ENCODE data around the gene ZWILCH.
A peak's percentile ranks its signal among the peaks of the same experiment; 100 is the strongest.
"Not testable (repeated sequence)": the region's sequence is repeated elsewhere in the genome, so short reads cannot be mapped to it uniquely, and the experiment has no call there.

ZWILCH gene

DNA sequence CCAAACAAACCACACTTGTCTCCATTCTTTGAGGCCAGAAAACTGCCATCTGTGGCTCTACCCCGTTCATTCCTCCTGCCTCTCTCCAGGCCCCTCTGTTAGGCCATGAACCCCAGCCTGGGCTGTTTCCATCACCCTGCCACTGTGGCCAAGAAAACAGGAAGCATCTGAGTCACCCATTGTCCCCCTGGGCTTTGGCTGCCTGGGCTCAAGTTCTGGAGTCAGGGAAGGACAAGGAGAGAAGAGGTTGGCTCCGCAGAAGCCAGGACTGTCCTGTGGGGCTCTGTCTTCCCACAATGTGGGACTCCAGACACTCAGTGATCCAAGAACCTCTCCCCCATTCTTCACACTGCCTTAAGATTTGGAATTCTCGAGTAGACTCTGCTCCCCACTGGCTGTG is 75.5 kb downstream of the ZWILCH start:
- no peak for DNase-seq (ENCODE audit: low read depth in 2 of 2)

DNA sequence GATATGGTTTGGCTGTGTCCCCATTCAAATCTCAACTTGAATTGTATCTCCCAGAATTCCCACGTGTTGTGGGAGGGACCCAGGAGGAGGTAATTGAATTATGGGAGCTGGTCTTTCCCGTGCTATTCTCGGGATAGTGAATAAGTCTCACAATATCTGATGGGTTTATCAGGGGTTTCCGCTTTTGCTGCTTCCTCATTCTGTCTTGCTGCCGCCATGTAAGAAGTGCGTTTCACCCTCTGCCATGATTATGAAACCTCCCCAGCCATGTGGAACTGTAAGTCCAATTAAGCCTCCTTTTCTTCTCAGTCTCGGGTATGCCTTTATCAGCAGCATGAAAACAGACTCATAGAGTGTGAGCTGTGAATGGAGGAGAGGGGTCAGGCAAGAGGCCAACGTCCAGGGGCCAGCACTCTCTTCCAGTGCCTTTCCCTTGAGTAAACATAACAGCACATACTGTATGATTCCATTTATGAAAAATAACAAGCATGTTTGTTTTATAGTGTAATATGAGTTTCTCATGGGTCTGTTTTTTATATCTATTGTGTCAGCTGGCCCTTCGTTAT is 76.9 kb downstream of the ZWILCH start:
- DNase-seq (ENCODE audit: low read depth in 2 of 2) = no peak

DNA sequence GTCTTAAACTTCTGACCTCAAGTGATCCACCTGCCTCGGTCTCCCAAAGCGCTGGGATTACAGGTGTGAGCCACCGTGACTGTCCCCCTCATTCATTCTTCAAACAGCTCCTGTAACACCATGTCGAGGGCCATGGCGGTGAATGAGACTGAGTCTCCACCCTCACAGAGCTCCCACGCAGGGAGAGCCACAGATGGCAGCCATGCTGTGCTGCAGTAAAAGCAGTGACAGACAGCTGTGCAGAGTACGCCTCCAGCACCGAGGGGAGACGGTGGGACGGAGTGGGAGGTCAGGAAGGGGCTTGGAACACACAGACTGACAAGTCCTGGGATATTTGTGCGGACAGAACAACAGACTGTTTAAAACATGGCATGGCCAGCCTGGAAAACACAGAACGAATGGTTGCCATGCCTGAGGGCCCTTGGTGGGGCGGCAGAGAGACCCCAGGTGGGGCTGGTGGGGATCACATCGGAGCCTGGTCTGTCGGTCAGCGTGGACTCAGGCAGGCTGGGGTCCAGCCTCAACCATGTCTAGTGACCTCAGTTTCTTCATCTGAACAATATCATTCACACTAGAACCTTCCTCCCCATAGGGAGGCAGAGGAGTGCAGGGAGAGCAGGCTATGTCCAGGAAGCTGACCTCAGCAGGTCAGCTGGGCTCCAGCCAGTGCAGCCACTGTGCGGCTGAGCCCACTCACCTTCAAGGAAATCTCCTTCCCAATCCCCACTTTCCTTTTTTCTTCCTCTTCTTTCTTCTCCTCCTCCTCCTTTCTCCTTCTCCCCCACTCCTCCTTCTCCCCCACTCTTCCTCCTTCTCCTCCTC is 81.2 kb downstream of the ZWILCH start:
- DNase-seq (ENCODE audit: low read depth in 2 of 2) = no peak

DNA sequence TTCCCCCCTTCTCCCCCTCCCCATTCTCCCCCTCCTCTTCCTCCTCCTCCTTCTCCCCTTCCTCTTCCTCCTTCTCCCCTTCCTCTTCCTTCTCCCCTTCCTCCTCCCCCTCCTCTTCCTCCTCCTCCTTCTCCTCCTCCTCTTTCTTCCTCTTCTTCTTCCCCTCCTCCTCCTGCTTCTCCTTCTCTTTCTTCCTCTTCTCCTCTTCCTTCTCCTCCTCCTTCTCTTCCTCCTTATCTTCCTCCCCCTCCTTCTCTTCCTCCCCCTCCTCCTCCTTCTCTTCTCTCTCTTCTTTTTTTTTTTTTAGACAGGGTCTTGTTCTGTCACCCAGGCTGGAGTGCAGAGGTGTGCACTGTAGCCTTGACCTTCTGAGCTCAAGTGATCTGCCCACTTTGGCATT is 81.9 kb downstream of the ZWILCH start:
- no peak for DNase-seq (ENCODE audit: low read depth in 2 of 2)

DNA sequence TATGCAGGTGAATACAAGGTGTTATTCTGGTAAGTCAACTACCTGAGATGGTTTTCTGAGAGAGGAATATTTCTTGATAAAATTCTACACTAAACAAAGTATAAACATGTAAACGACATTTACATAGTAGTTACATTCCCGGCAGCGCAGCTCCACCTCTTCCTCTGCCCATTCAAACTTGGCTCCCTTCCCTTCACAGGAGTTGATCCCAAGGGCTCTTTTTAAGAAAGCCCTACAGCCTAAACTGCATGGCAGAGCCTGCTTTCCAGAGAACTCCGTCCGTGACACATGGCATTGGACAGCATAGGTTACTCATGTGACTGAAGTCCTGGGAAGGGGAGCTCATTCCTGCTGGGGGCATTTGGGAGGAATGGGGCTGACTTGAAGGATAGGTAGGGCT is 82.6 kb downstream of the ZWILCH start:
- no peak for DNase-seq (ENCODE audit: low read depth in 2 of 2)

DNA sequence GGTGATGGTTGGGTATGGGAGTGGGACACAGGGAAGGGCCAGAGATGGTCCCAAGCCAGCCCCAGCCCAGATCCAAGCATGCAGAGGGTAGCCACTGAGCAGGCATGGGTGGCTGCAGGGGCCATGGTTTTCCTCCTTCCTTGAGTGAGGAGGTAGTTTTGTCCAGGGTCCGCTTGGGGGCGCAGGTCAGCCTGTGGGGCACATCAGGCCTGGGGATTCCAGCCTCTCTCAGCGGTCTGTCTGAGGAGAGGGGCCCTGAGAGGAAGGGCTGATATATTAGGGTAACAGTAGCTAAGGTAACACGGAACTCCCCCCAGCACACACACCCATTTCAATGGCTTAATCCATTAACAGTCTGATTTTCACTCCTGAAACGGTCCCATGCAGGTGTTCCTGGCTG is 83.4 kb downstream of the ZWILCH start:
- DNase-seq (ENCODE audit: low read depth in 2 of 2) = no peak

DNA sequence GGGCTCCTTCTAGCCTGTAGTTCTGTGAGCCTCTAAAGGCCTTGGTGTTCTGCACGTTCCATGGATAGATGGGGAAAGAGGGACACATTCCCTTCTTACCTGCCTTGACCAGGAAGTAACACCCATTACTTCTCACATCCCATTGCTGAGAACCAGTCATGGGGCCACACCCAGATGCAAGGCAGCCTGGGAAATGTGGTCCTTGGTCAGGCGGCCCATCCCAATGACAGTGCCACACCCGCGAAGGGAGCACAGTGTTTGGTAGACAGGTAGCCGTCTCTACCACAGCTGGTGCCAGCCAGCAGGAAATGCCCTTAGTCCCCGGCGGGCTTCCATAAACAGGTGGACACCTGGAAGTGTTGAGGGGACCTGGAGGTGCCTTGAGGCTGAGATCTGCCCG is 83.8 kb downstream of the ZWILCH start:
- DNase-seq (ENCODE audit: low read depth in 2 of 2) = no peak

DNA sequence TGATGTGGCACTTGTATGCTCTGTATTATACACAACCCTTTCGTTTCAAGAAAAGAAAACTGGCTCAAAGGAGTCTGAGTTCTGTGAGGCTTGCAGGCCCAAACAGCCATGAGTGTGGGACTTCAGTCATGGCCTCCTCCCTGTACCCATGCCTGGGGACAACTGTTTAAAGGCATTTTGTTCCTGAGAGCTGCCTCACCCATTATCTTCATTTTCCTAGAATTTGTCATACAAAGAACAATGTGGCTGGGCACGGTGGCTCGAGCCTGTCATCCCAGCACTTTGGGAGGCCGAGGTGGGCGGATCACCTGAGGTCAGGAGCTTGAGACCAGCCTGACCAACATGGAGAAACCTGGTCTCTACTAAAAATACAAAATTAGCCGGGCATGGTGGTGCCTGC is 84.3 kb downstream of the ZWILCH start:
- not testable (repeated sequence) for DNase-seq (ENCODE audit: low read depth in 2 of 2)

DNA sequence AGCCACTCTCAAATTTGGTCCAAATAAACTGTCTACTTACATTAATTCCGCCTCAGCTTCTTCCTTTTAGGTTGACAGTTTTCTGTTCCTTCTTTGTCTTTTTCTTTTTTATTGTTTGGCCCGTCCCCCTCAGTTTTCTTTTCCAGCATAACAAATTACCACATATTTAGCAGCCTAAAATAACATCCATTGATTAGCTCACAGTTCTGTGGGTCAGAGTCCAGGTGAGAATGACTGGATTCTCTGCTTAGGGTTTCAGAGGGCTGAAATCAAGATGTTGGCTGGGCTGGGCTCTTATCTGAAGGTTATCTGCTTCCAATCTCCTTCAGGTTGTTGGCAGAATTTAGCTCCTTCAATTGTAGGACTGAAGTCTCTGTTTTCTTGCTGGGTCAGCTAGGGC is 85.3 kb downstream of the ZWILCH start:
- no peak for DNase-seq (ENCODE audit: low read depth in 2 of 2)

DNA sequence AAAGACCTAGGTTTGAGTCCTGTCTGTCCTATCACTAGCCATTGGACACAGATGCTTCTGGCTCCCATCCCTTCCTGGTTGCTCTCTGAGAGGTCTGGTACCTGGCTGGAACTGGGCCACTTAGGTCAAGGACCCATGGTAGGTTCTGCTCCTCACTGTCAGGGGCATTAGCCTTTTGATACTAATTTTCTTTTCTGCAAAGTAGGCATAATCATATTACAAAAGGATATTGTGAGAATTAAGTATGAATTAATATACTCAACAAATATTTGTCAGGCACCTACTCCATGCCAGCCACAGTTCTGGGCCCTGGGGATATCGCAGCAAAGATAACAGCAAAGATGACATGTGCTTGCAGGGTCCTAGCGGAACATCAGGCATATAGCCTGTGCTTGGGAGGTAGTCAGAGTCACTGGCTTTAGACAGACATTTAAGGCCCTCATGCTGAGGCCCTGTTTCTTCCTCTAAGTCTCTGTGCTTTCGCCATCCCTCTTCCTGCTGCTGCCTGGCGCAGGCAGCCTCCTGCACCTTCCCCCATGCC is 86.3 kb downstream of the ZWILCH start:
- no peak for DNase-seq (ENCODE audit: low read depth in 2 of 2)

DNA sequence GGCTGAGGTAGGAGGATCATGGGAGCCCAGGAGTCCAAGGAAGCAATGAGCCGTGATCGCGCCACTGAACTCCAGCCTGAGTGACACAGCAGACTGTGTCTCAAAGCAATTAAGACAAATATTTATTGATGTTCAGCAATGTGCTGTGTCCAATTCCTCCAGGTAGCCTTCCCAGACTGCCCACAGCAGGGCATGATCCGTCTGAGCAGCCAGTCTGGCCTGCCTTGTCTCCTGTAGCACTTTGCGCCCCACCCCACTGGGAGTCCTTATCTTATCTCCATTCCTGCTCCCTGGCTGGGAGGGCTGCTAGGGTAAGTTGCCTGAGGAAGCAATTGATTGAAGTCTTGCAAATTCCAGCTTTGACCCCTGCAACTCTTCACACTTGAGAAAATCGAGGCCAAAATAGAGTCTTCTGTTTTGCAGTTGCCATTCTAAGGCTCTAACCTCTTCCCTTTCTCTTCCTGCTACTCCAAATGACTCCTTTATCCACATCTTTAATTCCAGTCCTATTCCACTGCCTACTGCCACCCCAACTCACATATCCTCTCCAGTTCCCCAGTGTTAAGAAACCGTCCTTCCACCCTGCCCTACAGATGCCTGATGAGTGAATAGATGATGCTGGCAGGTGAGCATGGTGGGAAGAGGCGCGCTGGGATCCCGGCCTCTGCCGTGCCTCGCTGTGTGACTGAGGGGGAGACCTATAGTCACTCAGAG is 87.5 kb downstream of the ZWILCH start:
- DNase-seq (ENCODE audit: low read depth in 2 of 2) = no peak

DNA sequence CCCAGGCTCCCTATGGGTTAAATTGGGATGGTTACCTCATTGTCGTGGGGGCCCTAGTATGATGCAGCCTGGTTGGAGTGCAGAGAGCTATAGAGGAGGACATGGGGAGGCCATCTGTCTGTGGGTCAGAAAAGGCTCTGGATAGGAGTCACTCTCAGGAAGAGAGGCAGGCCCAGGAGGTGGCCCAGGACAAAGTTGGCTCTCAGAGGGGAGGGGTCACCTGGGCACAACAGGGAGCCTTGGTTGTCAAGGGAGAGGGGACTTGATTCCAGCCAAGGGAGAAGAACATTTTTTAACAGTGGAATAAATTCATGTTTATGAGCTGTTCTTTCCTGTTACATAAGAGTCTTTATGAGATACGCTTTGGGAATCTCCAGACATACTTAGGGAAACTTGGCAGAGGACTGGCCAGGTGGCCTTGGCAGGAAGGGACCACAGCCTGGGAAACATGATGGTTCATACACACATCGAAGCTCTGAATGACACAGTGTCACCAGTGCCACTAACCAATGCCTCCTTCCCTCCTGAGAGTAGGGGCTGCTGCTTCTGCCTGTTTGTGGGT is 88.2 kb downstream of the ZWILCH start:
- DNase-seq (ENCODE audit: low read depth in 2 of 2) = no peak

DNA sequence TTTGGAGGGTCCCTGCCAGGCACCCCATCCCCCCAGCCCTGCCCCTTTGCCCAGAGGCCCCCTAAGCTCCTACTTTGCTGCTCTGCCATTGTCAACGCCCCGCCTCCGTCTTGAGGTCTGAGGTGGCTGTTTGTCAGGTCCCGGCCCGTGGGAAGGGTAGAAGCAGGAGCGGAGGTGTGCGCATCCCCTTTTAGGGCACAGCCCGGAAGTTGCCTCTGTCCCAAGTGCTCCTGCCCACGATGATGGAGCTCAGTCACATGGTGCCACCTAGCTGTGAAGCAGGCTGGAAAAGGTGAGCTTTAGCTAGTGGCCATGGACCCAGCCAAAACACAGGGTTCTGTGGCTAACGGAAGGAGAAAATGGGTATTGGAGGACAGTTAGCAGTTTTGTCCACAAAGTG is 89.2 kb downstream of the ZWILCH start:
- DNase-seq (ENCODE audit: low read depth in 2 of 2) = no peak

DNA sequence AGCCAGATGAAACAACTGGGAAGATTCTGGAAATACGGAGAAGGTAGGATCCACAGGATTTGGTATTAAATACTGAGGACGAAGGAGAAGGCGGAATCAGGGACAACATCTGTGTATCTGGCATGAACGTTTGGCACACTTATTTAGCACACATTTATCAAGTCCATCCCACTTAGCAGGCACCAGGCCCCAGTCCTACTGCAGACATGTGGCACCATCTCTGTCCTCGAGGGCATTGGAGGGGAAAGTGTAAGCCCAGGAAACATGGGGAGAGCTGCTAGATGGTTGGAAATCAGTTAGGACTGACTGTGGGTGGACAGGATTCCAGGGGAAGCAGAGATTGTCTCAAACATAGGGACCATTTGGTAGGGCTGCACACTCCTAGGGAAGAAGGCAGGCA is 89.7 kb downstream of the ZWILCH start:
- no peak for DNase-seq (ENCODE audit: low read depth in 2 of 2)

DNA sequence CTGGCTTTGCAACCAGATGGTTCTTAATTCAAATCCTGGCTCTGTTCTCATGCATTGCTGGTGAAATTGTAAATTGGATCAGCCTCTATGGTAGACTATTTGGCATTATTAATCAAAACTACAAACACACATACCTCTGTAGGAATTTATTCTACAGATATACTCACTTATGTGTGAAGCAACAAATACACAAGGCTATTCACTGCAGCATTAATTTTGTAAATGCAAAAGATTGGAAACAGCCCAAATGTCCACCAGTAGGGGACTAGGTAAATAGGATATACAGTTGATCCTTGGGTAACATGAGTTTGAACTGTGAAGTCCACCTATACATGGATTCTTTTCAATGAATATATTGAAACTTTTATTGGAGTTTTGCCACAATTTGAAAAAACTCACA is 90.2 kb downstream of the ZWILCH start:
- no peak for DNase-seq (ENCODE audit: low read depth in 2 of 2)

DNA sequence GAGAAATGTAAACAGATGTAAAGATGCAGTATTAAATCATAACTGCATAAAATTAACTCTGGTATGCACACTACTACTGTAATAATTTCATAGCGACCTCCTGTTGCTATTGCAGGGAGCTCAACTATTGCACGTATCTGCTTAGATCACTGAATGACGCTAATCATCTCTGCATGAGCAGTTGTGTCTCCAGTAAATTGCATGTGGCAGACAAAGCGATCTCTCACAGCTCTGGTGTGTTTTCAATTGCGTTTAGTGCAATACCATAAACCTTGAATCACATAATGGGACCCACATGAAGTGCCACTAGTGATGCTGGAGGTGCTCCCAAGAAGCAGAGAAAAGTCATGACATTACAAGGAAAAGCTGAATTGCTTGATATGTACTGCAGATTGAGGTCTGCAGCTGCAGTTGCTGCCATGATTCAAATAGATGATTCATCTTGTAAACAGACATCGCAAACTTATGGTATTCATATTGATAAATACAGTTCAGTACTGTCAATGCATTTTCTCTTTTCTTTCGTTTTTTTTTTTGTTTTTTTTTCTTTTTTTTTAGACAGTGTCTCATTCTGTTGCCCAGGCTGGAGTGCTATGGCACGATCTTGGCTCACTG is 90.9 kb downstream of the ZWILCH start:
- peak; percentile 60 to 62 for DNase-seq (ENCODE audit: low read depth in 2 of 2)

DNA sequence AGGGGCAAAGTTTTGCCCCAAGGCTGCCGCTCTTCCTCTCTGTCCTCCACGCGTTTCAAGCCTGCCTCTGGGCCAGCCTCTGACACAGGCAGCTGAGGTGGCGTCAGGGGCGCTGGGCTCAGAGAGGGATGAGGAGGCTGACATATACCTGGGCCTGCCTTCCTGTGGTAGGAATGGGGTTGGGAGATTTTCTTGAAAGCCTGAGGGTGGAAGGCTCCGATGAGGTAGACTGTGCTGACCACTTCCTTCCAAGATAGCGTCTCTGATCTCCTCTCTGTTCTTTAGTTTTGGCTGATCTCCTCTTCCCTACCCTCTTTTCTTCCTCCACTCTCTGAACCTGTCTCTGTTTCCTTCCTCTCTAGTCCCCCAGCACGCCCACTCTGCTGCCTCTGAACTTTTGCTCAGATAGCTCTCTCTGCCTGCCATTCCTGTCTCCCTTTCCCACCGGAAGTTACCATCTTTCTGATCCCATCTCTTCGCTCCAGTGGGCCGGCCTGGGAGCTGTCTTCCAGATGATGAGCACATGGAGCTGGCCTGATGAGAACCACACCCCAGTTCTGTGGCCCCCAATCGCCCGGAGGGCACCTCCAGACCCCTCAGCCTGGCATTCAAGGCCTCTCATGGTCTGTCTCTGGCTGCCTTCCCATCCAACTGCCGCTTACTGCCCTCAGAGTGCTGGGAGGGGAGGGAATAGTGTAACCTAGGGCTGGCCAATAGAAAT is 93.1 kb downstream of the ZWILCH start:
- no peak for DNase-seq (ENCODE audit: low read depth in 2 of 2)
